H1 (cell line): Measurements from ENCODE around the gene PANX2. TPM values are rescaled to one million over a fixed set of nuclear protein-coding genes. Genes with fewer than 3 reads are reported as not detected.

Experiments used
- CTCF ChIA-PET: fragments of 300-600 bp; sonication (Branson Sonifier 250); formaldehyde crosslinking; loops from one replicate; lab custom pipeline; 2021; ENCODE audit not compliant: partially characterized antibody; lab: Charles Lee
- POLR2A ChIA-PET: fragments of 300-600 bp; sonication (Branson Sonifier 250); formaldehyde crosslinking; loops from one replicate; lab custom pipeline; 2021; ENCODE audit warnings: inconsistent platforms; ENCODE audit not compliant: partially characterized antibody; lab: Charles Lee
- DNase-seq, 2 experiments: peaks; one replicate each; pipeline versions ENCODE4 v3.0.0 to v3.0.0-alpha.2; 2010 to 2022; ENCODE audit warnings: low spot score in 2 of 2, low read depth in 1 of 2, mixed read lengths in 1 of 2
- FAIRE-seq: peaks from 2 replicates; lab custom pipeline; 2011; peaks lifted over from hg19 to GRCh38; lab: Jason Lieb, UNC
- H2AFZ ChIP-seq: 2 replicates; pipeline ENCODE4 v1.8.1; 2012; ENCODE audit warnings: low read length, inconsistent platforms
- H2AK5ac ChIP-seq: 2 replicates; pipeline ENCODE4 v1.6.1; 2013; ENCODE audit warnings: low read depth, low read length
- H2BK120ac ChIP-seq: replicated peaks from 2 replicates; pipeline ENCODE3; 2013; ENCODE audit warnings: low read depth, low read length, inconsistent platforms
- H2BK12ac ChIP-seq: 2 replicates; pipeline ENCODE4 v1.6.1; 2013; ENCODE audit warnings: low read depth, low read length
- H2BK15ac ChIP-seq: 2 replicates; pipeline ENCODE4 v1.6.1; 2013; ENCODE audit warnings: low read length
- H2BK20ac ChIP-seq: 2 replicates; pipeline ENCODE4 v1.6.1; 2013; ENCODE audit warnings: low read length
- H2BK5ac ChIP-seq: 2 replicates; pipeline ENCODE4 v1.6.1; 2013; ENCODE audit warnings: low read depth, low read length
- H3K14ac ChIP-seq: 2 replicates; pipeline ENCODE4 v1.6.1; 2013; ENCODE audit warnings: inconsistent platforms; ENCODE audit not compliant: insufficient read length
- H3K18ac ChIP-seq: 2 replicates; pipeline ENCODE4 v1.6.1; 2013; ENCODE audit warnings: low read length; ENCODE audit errors: extremely low read depth
- H3K23ac ChIP-seq: 2 replicates; pipeline ENCODE4 v1.6.1; 2013; ENCODE audit warnings: inconsistent platforms; ENCODE audit not compliant: insufficient read length
- H3K23me2 ChIP-seq: 2 replicates; pipeline ENCODE4 v1.6.1; 2013; ENCODE audit warnings: low read depth, low read length
- H3K27ac ChIP-seq: 2 replicates; pipeline ENCODE4 v1.6.1; 2011; ENCODE audit warnings: low read depth, low read length, inconsistent platforms
- H3K27me3 ChIP-seq, 4 experiments: replicated peaks in 1 of 4; 1 replicate in 1 of 4; 2 replicates in 3 of 4; pipeline versions ENCODE4 v1.6.1 to v1.8.1; 2011 to 2013; ENCODE audit warnings: low read length in 3 of 4, mild to moderate bottlenecking in 3 of 4, inconsistent platforms in 2 of 4, mixed read lengths in 2 of 4, moderate library complexity in 1 of 4; ENCODE audit not compliant: control insufficient read depth in 3 of 4, insufficient read depth in 3 of 4; ENCODE audit errors: extremely low read depth in 1 of 4
- H3K36me3 ChIP-seq, 4 experiments: 2 replicates each; pipeline versions ENCODE4 v1.6.1 to v1.8.1; 2011 to 2013; ENCODE audit warnings: mild to moderate bottlenecking in 4 of 4, low read length in 3 of 4, moderate library complexity in 2 of 4, control low read depth in 1 of 4, inconsistent platforms in 1 of 4; ENCODE audit not compliant: insufficient read depth in 4 of 4, control insufficient read depth in 2 of 4
- H3K4ac ChIP-seq: replicated peaks from 2 replicates; pipeline ENCODE3; 2013; ENCODE audit warnings: low read length, low read depth, mixed read lengths, inconsistent platforms; ENCODE audit not compliant: insufficient read length
- H3K4me1 ChIP-seq, 4 experiments: replicated peaks in 1 of 4; 1 replicate in 1 of 4; 2 replicates in 3 of 4; pipeline versions ENCODE4 v1.6.1 to v1.8.1; 2011 to 2013; ENCODE audit warnings: low read length in 3 of 4, inconsistent platforms in 2 of 4, mixed read lengths in 1 of 4; ENCODE audit not compliant: insufficient read depth in 4 of 4, control insufficient read depth in 3 of 4
- H3K4me2 ChIP-seq, 2 experiments: 2 replicates each; pipeline versions ENCODE4 v1.6.1 to v1.8.1; 2011 to 2013; ENCODE audit warnings: low read depth in 2 of 2, low read length in 2 of 2, control low read depth in 1 of 2, inconsistent platforms in 1 of 2, mild to moderate bottlenecking in 1 of 2; ENCODE audit not compliant: insufficient read depth in 1 of 2
- H3K4me3 ChIP-seq, 4 experiments: fragments of 200-600, 300-600 bp in 1 of 4; sonication (generic), shearing (Covaris generic), sonication (Bioruptor Twin) in 1 of 4; 2 replicates each; pipeline versions ENCODE4 v1.5.1 to v1.8.1; 2011 to 2016; ENCODE audit warnings: low read length in 4 of 4, low read depth in 3 of 4, control low read depth in 2 of 4, inconsistent platforms in 2 of 4, mild to moderate bottlenecking in 2 of 4, mixed read lengths in 1 of 4, moderate library complexity in 1 of 4; ENCODE audit not compliant: insufficient read depth in 2 of 4; ENCODE audit errors: extremely low read depth in 1 of 4
- H3K56ac ChIP-seq: replicated peaks from 2 replicates; pipeline ENCODE3; 2013; ENCODE audit warnings: low read depth, mild to moderate bottlenecking, mixed read lengths, low read length, inconsistent platforms; ENCODE audit not compliant: insufficient read length
- H3K79me1 ChIP-seq: 2 replicates; pipeline ENCODE4 v1.6.1; 2013; ENCODE audit warnings: low read depth, low read length, control low read depth
- H3K79me2 ChIP-seq, 2 experiments: 2 replicates each; pipeline versions ENCODE4 v1.6.1 to v1.8.1; 2012 to 2013; ENCODE audit warnings: low read length in 2 of 2, mild to moderate bottlenecking in 2 of 2, inconsistent platforms in 1 of 2; ENCODE audit not compliant: insufficient read depth in 2 of 2, control insufficient read depth in 1 of 2
- H3K9ac ChIP-seq, 4 experiments: replicated peaks in 1 of 4; 1 replicate in 1 of 4; 2 replicates in 3 of 4; pipeline versions ENCODE4 v1.6.1 to v1.8.1; 2011 to 2013; ENCODE audit warnings: low read depth in 3 of 4, low read length in 3 of 4, control low read depth in 2 of 4, mild to moderate bottlenecking in 2 of 4, moderate library complexity in 2 of 4, inconsistent platforms in 1 of 4; ENCODE audit errors: extremely low read depth in 1 of 4
- H3K9me3 ChIP-seq, 2 experiments: 2 replicates each; pipeline versions ENCODE4 v1.6.1 to v1.8.1; 2012 to 2013; ENCODE audit warnings: mild to moderate bottlenecking in 2 of 2, moderate library complexity in 2 of 2, control low read depth in 1 of 2, inconsistent platforms in 1 of 2, low read depth in 1 of 2, low read length in 1 of 2, mixed read lengths in 1 of 2; ENCODE audit not compliant: insufficient read depth in 2 of 2
- H4K20me1 ChIP-seq, 2 experiments: replicated peaks in 1 of 2; 2 replicates each; pipeline versions ENCODE3 to v1.8.1; 2011 to 2013; ENCODE audit warnings: inconsistent platforms in 2 of 2, low read length in 2 of 2, mild to moderate bottlenecking in 1 of 2; ENCODE audit not compliant: insufficient read depth in 2 of 2, control insufficient read depth in 1 of 2
- H4K5ac ChIP-seq: 2 replicates; pipeline ENCODE4 v1.6.1; 2013; ENCODE audit warnings: low read length, low read depth, mixed read lengths, inconsistent platforms; ENCODE audit not compliant: insufficient read length
- H4K8ac ChIP-seq: 2 replicates; pipeline ENCODE4 v1.8.0; 2013; ENCODE audit warnings: mild to moderate bottlenecking, moderate library complexity, low read length, inconsistent platforms; ENCODE audit not compliant: insufficient read depth; ENCODE audit errors: extremely low read depth
- H4K91ac ChIP-seq: replicated peaks from 2 replicates; pipeline ENCODE3; 2013; ENCODE audit warnings: low read length, mixed read lengths, inconsistent platforms; ENCODE audit not compliant: insufficient read length
- CBX5 ChIP-seq: fragments of 300-800, 300-1000 bp; sonication (generic); IDR thresholded peaks from 2 replicates; pipeline ENCODE4 v1.7.1; 2016; ENCODE audit warnings: antibody characterized with exemption, low read length, low read depth
- HDAC2 ChIP-seq, 2 experiments: fragments of 300-600 bp in 1 of 2; sonication (generic) in 1 of 2; IDR thresholded peaks; 2 replicates each; pipeline ENCODE4 v1.6.1; 2011 to 2012; ENCODE audit warnings: low read depth in 2 of 2, low read length in 2 of 2, mild to moderate bottlenecking in 2 of 2, moderate library complexity in 2 of 2, borderline replicate concordance in 1 of 2, inconsistent platforms in 1 of 2
- JUN ChIP-seq: IDR thresholded peaks from 2 replicates; pipeline ENCODE4 v1.6.1; 2011; ENCODE audit warnings: low read depth, mild to moderate bottlenecking, improper control_type of control experiment, low read length
- RXRA ChIP-seq: IDR thresholded peaks from 2 replicates; pipeline ENCODE4 v1.6.1; 2011; ENCODE audit warnings: low read depth, mild to moderate bottlenecking, low read length, moderate library complexity; ENCODE audit not compliant: insufficient read depth
- WGBS, 2 experiments: shearing (Covaris generic) in 1 of 2; methylation state at CpG; one replicate each; pipeline versions ENCODE4 v1.1.6 to v1.1.7; 2013 to 2015; ENCODE audit warnings: low lambda C conversion rate in 2 of 2, mixed read lengths in 2 of 2, inconsistent platforms in 1 of 2, low coverage in 1 of 2, missing lambda C conversion rate in 1 of 2; ENCODE audit not compliant: insufficient replicate concordance in 2 of 2, insufficient coverage in 1 of 2, insufficient read length in 1 of 2; ENCODE audit errors: extremely low coverage in 1 of 2, missing lambda C conversion rate in 1 of 2; 5-methylcytosine and 5-hydroxymethylcytosine counted together
- polyA plus RNA-seq, 7 experiments: library from polyadenylated mRNA; depleted of rRNA in 3 of 7; stranded (reverse) in 5 of 7; unstranded in 2 of 7; fragments of >200 nt in 5 of 7; fragments of 200-250 nt in 2 of 7; gene quantifications; 1 replicate in 5 of 7; 2 replicates in 1 of 7; 4 replicates in 1 of 7; pipeline versions ENCODE4 v1.2.1 to v1.2.3, GENCODE V29; 2011 to 2013; ENCODE audit warnings: missing spikeins in 2 of 7, mixed read lengths in 2 of 7
- total RNA-seq: library from RNA; stranded (reverse); fragmentation: NEBNext Ultra II Directional; extraction: Animal tissue kit (Norgen Biotek cat#: 25700); gene quantifications from 2 replicates; pipeline ENCODE4 v1.2.1, GENCODE V29; 2021

The PANX2 gene
- total and polyA plus RNA-seq, 2 of the 8 experiments (the other 6 are each of a cell fraction or from before 2014, with no cell fraction given): 3.5 to 5.0 TPM

DNA sequence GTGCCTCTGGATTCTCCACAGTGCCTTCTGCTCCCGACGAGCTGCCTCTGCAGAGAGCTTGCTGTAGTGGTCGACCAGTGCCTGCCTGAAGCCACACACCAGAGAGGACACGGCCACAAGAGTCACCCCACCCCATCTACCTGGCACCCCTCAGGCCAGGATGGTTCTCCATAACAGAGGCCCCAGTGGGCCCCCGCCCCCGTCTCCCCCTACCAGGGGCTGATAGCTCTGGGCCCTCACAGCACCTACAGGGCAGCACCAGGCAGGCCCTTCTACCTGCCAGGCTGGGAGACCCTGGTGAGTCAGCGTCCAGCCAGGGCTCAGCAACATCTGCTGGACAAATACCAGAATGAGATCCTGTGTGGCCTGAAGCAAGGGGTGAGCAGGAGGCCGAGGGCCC, 52.0 kb downstream of the PANX2 start:
- no peak for DNase-seq
- Histone ChIP-seq H3K14ac (no peak overlapping the region), H2BK12ac (no peak overlapping the region), H2BK15ac (no peak overlapping the region), H3K4me3 (no peak overlapping the region), H4K91ac (no peak overlapping the region), H3K4me1 (peaks cover 0 to 11% (median 2%) of the 10 kb centered on the region in 4 experiments; a peak in 3 of 7 replicates), H3K27ac (no peak overlapping the region), H4K8ac (no peak overlapping the region), H3K23me2 (no peaks in the 10 kb centered on the region), H3K4me2 (no peak overlapping the region), H2BK5ac (no peak overlapping the region), H3K4ac (no peak overlapping the region), H2BK120ac (no peak overlapping the region), H4K20me1 (peaks cover 7 to 33% of the 10 kb centered on the region in 2 experiments), H3K27me3 (no peaks in the 10 kb centered on the region), H3K79me2 (no peaks in the 10 kb centered on the region), H3K79me1 (peaks cover 2% of the 10 kb centered on the region; the same call in 1 of the 2 replicates), H3K56ac (no peak overlapping the region), H3K9me3 (no peaks in the 10 kb centered on the region; a peak in 1 of 4 replicates), H2BK20ac (no peak overlapping the region), H3K23ac (no peak overlapping the region), H2AK5ac (no peak overlapping the region), H3K9ac (no peak overlapping the region), H2AFZ (no peak overlapping the region), H4K5ac (no peak overlapping the region), H3K18ac (no peak overlapping the region), H3K36me3 (peaks cover 3 to 30% (median 18%) of the 10 kb centered on the region in 4 experiments)
- no peak for FAIRE-seq
- ChIA-PET CTCF (interaction anchor here (0.6 to 9.2 kb wide), 4 partner anchors 18 to 245 kb away, joined by 3 to 77 read pairs (median 4); no protein-coding TSS in a partner anchor), POLR2A (no interaction called here)
- TF ChIP-seq RXRA (no peak), CBX5 (no peak), HDAC2 (IDR thresholded peaks at IDR 0.05; ENCODE audit: borderline replicate concordance in 1 of 2, low read depth in 2 of 2, low read length in 2 of 2) (no peak), JUN (no peak)
- WGBS, 2 experiments: 92% methylated on average over 6 of the region's 8 CpGs; no CpG with 5 or more reads in 1 of the 2 experiments
